Stimulated activated CD4-positive, alpha-beta T cell treated with anti-CD3 and anti-CD28 coated beads, Interleukin-4, amount 100 ng/mL, for 4 hours (primary cell): ENCODE results near the gene OR5L1.

ENCODE experiments used
- DNase-seq, 2 experiments: peaks; one replicate each; pipeline ENCODE4 v3.0.0-alpha.2; 2020

OR5L1 gene

GRCh38 chr11:55811067-55811466, at the start of gene OR5L1:
Gene OR5L1, plus strand, starts transcription at chr11:55811367. Its CDS starts 100 bp downstream, at chr11:55811467.
- DNase-seq, result no peak

GRCh38 chr11:55773138-55773537, 38.0 kb upstream of the OR5L1 start, which contains the start of gene OR5D13:
Gene OR5D13, plus strand, starts transcription at chr11:55773438. Its CDS starts 0 bp downstream, at chr11:55773438.
- no peak for DNase-seq

- DNase-seq, result no peak
Observed at GRCh38 chr11:55791606-55792005, 19.6 kb upstream of the OR5L1 start.

GRCh38 chr11:55793321-55793720, 17.8 kb upstream of the OR5L1 start:
- DNase-seq, result no peak

GRCh38 chr11:55795256-55795655, 15.9 kb upstream of the OR5L1 start, which contains the start of gene OR5D14:
Gene OR5D14, plus strand, starts transcription at chr11:55795556. Its CDS starts 0 bp downstream, at chr11:55795556.
- DNase-seq, result no peak

- no peak for DNase-seq
Observed at GRCh38 chr11:55806248-55806647, 4.9 kb upstream of the OR5L1 start.

- DNase-seq, result no peak
Observed at GRCh38 chr11:55819330-55819729, 8.2 kb downstream of the OR5L1 start, which contains the start of gene OR5D18. Gene OR5D18, plus strand, starts transcription at chr11:55819630. Its CDS starts 0 bp downstream, at chr11:55819630.

- DNase-seq, result no peak
Observed at GRCh38 chr11:55826919-55827318, 15.8 kb downstream of the OR5L1 start, which contains the start of gene OR5L2. Gene OR5L2, plus strand, starts transcription at chr11:55827219. Its CDS starts 0 bp downstream, at chr11:55827219.

- DNase-seq, result no peak
Observed at GRCh38 chr11:55838452-55838851, 27.3 kb downstream of the OR5L1 start, which contains the start of gene OR5D16. Gene OR5D16, plus strand, starts transcription at chr11:55838752. Its CDS starts 0 bp downstream, at chr11:55838752.

GRCh38 chr11:55847453-55847852, 36.3 kb downstream of the OR5L1 start:
- DNase-seq, result no peak

- no peak for DNase-seq
Observed at GRCh38 chr11:55849037-55849436, 37.9 kb downstream of the OR5L1 start.

- no peak for DNase-seq
Observed at GRCh38 chr11:55852141-55852540, 41.0 kb downstream of the OR5L1 start.

GRCh38 chr11:55854704-55855103, 43.5 kb downstream of the OR5L1 start:
- no peak for DNase-seq
